Measurements from ENCODE around the gene TNIK. TPM values are rescaled to one million over a fixed set of nuclear protein-coding genes. Genes with fewer than 3 reads are reported as not detected.

The TNIK gene
- total and polyA plus RNA-seq, 2 of the 13 experiments (the other 11 are each of a cell fraction or from before 2014, with no cell fraction given), result 0.15 to 0.22 TPM

GRCh38 chr3:171274222-171274621 is 186.0 kb downstream of the TNIK start (continued):
- TF ChIP-seq, protein P1, sequence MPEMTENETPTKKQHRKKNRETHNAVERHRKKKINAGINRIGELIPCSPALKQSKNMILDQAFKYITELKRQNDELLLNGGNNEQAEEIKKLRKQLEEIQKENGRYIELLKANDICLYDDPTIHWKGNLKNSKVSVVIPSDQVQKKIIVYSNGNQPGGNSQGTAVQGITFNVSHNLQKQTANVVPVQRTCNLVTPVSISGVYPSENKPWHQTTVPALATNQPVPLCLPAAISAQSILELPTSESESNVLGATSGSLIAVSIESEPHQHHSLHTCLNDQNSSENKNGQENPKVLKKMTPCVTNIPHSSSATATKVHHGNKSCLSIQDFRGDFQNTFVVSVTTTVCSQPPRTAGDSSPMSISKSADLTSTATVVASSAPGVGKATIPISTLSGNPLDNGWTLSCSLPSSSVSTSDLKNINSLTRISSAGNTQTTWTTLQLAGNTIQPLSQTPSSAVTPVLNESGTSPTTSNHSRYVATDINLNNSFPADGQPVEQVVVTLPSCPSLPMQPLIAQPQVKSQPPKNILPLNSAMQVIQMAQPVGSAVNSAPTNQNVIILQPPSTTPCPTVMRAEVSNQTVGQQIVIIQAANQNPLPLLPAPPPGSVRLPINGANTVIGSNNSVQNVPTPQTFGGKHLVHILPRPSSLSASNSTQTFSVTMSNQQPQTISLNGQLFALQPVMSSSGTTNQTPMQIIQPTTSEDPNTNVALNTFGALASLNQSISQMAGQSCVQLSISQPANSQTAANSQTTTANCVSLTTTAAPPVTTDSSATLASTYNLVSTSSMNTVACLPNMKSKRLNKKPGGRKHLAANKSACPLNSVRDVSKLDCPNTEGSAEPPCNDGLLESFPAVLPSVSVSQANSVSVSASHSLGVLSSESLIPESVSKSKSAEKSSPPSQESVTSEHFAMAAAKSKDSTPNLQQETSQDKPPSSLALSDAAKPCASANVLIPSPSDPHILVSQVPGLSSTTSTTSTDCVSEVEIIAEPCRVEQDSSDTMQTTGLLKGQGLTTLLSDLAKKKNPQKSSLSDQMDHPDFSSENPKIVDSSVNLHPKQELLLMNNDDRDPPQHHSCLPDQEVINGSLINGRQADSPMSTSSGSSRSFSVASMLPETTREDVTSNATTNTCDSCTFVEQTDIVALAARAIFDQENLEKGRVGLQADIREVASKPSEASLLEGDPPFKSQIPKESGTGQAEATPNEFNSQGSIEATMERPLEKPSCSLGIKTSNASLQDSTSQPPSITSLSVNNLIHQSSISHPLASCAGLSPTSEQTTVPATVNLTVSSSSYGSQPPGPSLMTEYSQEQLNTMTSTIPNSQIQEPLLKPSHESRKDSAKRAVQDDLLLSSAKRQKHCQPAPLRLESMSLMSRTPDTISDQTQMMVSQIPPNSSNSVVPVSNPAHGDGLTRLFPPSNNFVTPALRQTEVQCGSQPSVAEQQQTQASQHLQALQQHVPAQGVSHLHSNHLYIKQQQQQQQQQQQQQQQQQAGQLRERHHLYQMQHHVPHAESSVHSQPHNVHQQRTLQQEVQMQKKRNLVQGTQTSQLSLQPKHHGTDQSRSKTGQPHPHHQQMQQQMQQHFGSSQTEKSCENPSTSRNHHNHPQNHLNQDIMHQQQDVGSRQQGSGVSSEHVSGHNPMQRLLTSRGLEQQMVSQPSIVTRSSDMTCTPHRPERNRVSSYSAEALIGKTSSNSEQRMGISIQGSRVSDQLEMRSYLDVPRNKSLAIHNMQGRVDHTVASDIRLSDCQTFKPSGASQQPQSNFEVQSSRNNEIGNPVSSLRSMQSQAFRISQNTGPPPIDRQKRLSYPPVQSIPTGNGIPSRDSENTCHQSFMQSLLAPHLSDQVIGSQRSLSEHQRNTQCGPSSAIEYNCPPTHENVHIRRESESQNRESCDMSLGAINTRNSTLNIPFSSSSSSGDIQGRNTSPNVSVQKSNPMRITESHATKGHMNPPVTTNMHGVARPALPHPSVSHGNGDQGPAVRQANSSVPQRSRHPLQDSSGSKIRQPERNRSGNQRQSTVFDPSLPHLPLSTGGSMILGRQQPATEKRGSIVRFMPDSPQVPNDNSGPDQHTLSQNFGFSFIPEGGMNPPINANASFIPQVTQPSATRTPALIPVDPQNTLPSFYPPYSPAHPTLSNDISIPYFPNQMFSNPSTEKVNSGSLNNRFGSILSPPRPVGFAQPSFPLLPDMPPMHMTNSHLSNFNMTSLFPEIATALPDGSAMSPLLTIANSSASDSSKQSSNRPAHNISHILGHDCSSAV (CRISPR knock-in tag; IDR thresholded peaks at IDR 0.05; ENCODE audit: borderline replicate concordance), result no peak
- TF ChIP-seq FUBP1 (CRISPR knock-in tag; IDR thresholded peaks at IDR 0.05; ENCODE audit: borderline replicate concordance), result no peak
- no peak for TF ChIP-seq ZBTB8A (CRISPR knock-in tag; IDR thresholded peaks at IDR 0.05; ENCODE audit: borderline replicate concordance, low read depth)
- TF ChIP-seq ZNF724P (CRISPR knock-in tag; IDR thresholded peaks at IDR 0.05; ENCODE audit: borderline replicate concordance), result no peak
- no peak for TF ChIP-seq IKZF1 (IDR thresholded peaks at IDR 0.05)
- TF ChIP-seq SP5 (CRISPR knock-in tag; IDR thresholded peaks at IDR 0.05; ENCODE audit: borderline replicate concordance, low read depth), result no peak
- TF ChIP-seq, protein P2, sequence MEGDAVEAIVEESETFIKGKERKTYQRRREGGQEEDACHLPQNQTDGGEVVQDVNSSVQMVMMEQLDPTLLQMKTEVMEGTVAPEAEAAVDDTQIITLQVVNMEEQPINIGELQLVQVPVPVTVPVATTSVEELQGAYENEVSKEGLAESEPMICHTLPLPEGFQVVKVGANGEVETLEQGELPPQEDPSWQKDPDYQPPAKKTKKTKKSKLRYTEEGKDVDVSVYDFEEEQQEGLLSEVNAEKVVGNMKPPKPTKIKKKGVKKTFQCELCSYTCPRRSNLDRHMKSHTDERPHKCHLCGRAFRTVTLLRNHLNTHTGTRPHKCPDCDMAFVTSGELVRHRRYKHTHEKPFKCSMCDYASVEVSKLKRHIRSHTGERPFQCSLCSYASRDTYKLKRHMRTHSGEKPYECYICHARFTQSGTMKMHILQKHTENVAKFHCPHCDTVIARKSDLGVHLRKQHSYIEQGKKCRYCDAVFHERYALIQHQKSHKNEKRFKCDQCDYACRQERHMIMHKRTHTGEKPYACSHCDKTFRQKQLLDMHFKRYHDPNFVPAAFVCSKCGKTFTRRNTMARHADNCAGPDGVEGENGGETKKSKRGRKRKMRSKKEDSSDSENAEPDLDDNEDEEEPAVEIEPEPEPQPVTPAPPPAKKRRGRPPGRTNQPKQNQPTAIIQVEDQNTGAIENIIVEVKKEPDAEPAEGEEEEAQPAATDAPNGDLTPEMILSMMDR (CRISPR knock-in tag; IDR thresholded peaks at IDR 0.05), result no peak
- no peak for TF ChIP-seq MED1 (CRISPR knock-in tag; IDR thresholded peaks at IDR 0.05)
- TF ChIP-seq REPIN1 (CRISPR knock-in tag; IDR thresholded peaks at IDR 0.05; ENCODE audit: borderline replicate concordance, low read depth), result no peak
- no peak for TF ChIP-seq ZNF614 (CRISPR knock-in tag; IDR thresholded peaks at IDR 0.05; ENCODE audit: borderline replicate concordance)
- TF ChIP-seq, protein P3, sequence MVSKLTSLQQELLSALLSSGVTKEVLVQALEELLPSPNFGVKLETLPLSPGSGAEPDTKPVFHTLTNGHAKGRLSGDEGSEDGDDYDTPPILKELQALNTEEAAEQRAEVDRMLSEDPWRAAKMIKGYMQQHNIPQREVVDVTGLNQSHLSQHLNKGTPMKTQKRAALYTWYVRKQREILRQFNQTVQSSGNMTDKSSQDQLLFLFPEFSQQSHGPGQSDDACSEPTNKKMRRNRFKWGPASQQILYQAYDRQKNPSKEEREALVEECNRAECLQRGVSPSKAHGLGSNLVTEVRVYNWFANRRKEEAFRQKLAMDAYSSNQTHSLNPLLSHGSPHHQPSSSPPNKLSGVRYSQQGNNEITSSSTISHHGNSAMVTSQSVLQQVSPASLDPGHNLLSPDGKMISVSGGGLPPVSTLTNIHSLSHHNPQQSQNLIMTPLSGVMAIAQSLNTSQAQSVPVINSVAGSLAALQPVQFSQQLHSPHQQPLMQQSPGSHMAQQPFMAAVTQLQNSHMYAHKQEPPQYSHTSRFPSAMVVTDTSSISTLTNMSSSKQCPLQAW (CRISPR knock-in tag; IDR thresholded peaks at IDR 0.05), result no peak
- no peak for TF ChIP-seq HMGA1 (CRISPR knock-in tag; conservative IDR thresholded peaks at IDR 0.05)
- TF ChIP-seq, protein P4, sequence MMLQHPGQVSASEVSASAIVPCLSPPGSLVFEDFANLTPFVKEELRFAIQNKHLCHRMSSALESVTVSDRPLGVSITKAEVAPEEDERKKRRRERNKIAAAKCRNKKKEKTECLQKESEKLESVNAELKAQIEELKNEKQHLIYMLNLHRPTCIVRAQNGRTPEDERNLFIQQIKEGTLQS (CRISPR knock-in tag; IDR thresholded peaks at IDR 0.05), result no peak

Data from HepG2 (cell line).